ENCODE measurements around the gene PTPRM.

GRCh38 chr18:8011361-8011760 lies 444.2 kb downstream of the PTPRM start:
- TF ChIP-seq CTCF (IDR thresholded peaks at IDR 0.05) (no peak), POLR2A (IDR thresholded peaks at IDR 0.05) (no peak), EP300 (IDR thresholded peaks at IDR 0.05) (no peak)

All from gastroesophageal sphincter (tissue), 3 donors.